Measurements from ENCODE around the gene NELFE.

DNA sequence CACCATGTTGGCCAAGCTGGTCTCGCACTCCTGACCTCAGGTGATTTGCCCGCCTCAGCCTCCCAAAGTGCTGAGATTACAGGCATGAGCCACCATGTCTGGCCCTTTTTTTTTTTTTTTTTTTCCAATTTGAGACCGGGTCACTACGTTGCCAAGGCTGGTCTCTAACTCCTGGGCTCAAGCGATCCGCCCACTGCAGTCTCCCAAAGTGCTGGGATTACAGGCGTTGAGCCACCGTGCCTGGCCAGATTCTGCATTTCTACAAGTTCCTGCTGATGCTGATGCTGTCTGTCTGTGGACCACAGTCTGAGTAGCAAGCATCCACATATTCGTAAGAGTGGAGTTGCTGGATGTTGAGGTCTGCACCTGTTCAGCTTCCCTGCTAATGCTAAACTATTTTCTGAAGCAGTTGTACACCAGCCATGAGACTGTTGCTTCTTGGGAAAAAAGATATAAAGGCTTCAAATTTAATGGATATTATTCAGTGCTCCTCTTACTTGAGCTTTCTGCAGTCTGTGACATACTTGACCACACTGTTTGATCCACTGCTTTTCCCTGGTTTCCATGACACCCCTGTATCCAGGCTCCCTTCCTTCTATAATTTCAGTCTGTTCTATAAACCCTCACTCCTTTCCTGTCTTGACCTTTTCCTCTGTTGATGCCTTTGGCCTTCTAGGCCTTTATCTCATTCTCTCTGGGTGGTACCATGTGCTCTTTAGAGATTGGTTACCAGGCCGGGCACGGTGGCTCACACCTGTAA, 46.8 kb downstream of the NELFE start:
- TF ChIP-seq, protein P1, sequence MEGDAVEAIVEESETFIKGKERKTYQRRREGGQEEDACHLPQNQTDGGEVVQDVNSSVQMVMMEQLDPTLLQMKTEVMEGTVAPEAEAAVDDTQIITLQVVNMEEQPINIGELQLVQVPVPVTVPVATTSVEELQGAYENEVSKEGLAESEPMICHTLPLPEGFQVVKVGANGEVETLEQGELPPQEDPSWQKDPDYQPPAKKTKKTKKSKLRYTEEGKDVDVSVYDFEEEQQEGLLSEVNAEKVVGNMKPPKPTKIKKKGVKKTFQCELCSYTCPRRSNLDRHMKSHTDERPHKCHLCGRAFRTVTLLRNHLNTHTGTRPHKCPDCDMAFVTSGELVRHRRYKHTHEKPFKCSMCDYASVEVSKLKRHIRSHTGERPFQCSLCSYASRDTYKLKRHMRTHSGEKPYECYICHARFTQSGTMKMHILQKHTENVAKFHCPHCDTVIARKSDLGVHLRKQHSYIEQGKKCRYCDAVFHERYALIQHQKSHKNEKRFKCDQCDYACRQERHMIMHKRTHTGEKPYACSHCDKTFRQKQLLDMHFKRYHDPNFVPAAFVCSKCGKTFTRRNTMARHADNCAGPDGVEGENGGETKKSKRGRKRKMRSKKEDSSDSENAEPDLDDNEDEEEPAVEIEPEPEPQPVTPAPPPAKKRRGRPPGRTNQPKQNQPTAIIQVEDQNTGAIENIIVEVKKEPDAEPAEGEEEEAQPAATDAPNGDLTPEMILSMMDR (IDR thresholded peaks at IDR 0.05), result no peak
- TF ChIP-seq POLR2A (IDR thresholded peaks at IDR 0.05), result no peak
